HFF-Myc (cell line): ENCODE measurements around the gene RPS27A.
"Not testable (repeated sequence)": the region's sequence is repeated elsewhere in the genome, so short reads cannot be mapped to it uniquely, and the experiment has no call there.

Experiments
- DNase-seq: peaks from one replicate; pipeline ENCODE4 v3.0.0-alpha.2; 2011; ENCODE audit warnings: low read depth; ENCODE audit errors: extremely low read depth
- H3K4me3 ChIP-seq: replicated peaks from 2 replicates; pipeline ENCODE4 v1.5.1; 2011; ENCODE audit warnings: low read depth, mild to moderate bottlenecking, control low read depth, low read length
- CTCF ChIP-seq: IDR thresholded peaks from 2 replicates; pipeline ENCODE4 v1.5.1; 2012; ENCODE audit warnings: mild to moderate bottlenecking, low read depth, low read length, control low read depth; ENCODE audit errors: missing control alignments

Gene RPS27A

GRCh38 chr2:55242617-55243016 is 10.1 kb downstream of the RPS27A start:
- no peak for DNase-seq
- TF ChIP-seq CTCF = no peak
- H3K4me3 ChIP-seq = no peak overlapping the region

DNA sequence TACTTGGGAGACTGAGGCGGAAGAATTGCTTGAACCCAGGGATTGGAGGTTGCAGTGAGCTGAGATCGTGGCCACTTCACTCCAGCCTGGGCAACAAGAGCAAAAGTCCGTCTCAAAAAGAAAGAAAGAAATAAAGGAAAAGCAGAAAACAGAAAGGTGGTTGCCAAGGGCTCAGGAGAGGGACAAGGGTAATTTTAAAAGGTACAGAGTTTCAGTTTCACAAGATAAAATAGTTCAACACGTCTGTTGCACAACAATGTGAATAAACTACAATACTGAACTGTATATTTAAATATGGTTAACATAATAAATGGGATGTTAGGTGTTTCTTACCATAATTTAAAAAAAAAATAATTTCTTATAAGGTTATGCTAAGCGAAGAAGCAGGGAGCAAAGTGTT is 12.9 kb downstream of the RPS27A start:
- no peak for DNase-seq
- no peak overlapping the region for H3K4me3 ChIP-seq
- TF ChIP-seq CTCF = no peak

DNA sequence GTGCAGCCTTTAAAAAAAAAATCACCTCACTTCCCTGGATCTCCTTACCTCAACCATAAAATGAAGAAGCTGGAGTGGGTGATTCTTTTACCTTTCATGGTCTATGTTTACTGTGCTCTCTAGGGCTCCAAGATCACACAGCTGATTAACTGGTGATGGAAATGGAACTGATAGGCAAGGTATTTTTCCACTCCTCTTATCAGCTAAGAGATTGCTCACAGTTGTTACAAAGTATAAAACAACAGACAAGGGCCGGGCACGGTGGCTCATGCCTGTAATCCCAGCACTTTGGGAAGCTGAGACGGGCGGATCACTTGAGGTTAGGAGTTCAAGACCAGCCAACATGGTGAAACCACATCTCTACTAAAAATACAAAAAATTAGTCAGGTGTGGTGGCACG is 14.5 kb downstream of the RPS27A start:
- no peak for TF ChIP-seq CTCF

GRCh38 chr2:55252832-55253231 is 20.3 kb downstream of the RPS27A start:
- no peak for DNase-seq
- no peak overlapping the region for H3K4me3 ChIP-seq
- no peak for TF ChIP-seq CTCF

More for the DNA sequence above, 14.5 kb downstream of the RPS27A start:
- no peak for DNase-seq
- H3K4me3 ChIP-seq = no peak overlapping the region

- DNase-seq = not testable (repeated sequence)
These were observed 27.1 kb downstream of the RPS27A start for GRCh38 chr2:55259586-55259985.

DNA sequence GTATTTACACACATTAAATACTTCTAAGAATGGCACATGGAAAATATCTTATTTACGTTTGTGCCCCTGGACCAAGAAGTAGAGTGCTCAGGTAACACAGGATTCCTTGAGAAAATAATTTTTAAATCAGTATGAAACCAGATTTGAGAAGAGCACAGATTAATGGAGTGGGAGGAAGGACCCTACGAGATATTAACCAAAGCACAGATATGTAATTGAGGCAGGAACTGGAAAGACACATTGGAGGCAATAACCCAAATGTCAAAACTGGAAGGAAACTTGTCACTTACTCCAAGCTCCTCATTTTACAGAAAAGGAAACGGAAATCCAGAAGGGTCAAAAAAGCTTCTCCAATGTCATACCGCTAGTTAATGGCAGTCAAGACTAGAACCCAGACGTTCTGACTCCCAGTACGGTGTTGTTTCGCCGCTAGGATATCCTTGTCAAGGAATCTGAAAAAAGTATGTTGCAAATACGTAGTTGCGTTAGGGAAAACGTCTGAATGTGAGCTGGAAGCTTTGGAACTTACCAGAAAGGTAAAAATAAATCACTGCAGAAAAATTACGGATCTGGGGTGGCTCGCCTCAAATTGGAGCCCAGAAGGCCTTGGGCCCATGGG is 35.9 kb downstream of the RPS27A start:
- DNase-seq = no peak
- no peak for TF ChIP-seq CTCF
- H3K4me3 ChIP-seq = peak overlapping the region; percentile 78

More at GRCh38 chr2:55259586-55259985, 27.1 kb downstream of the RPS27A start:
- not testable (repeated sequence) for H3K4me3 ChIP-seq

- H3K4me3 ChIP-seq = peak within 1 kb of the TSS; percentile 78
- DNase-seq = peak; percentile 78
- TF ChIP-seq CTCF = no peak
These were observed 36.6 kb downstream of the RPS27A start, which contains the start of gene MTIF2 for GRCh38 chr2:55268907-55269644. Gene MTIF2, minus strand, starts transcription at chr2:55269231. Its CDS starts 5,373 bp downstream, at chr2:55263858.
